ENCODE data around the gene PIGL.

DNA sequence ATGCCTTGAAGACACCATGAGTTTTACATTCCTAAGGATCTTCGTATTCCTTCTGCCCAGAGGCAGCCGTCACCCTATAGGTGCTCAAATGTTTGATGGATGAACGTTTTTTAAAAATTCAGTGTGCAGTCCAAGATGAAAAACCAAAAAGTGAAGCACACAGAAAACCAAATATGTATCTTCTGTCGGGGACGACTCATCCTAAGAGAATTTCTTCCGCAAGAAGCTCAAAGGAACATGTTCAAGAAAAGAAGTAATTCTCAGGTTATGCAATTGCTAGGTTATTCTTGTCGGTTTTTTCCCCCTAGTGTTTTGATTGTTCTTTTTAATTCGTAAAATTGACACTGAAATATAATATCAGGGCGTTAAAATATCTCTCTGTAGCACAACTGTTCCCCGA is 134.8 kb downstream of the PIGL start:
- no peak for TF ChIP-seq CTCF (IDR thresholded peaks at IDR 0.05)
- no peak for TF ChIP-seq POLR2A (IDR thresholded peaks at IDR 0.05)
- no peak for TF ChIP-seq POLR2AphosphoS5 (IDR thresholded peaks at IDR 0.05)
- no peak for TF ChIP-seq EP300 (IDR thresholded peaks at IDR 0.05; ENCODE audit: low read depth)

All from transverse colon (tissue), 4 donors.